HPDE6-E6E7 (cell line): Measurements from ENCODE around the gene MDFI.

Source experiments
- DNase-seq: peaks from one replicate; pipeline ENCODE4 v3.0.0; 2011; ENCODE audit warnings: missing footprints; ENCODE audit errors: extremely low spot score

Gene MDFI

GRCh38 chr6:41672816-41673703 is 34.8 kb downstream of the MDFI start:
- DNase-seq = no peak

GRCh38 chr6:41673704-41674000 is 35.4 kb downstream of the MDFI start:
- no peak for DNase-seq

- no peak for DNase-seq
These were observed 36.1 kb downstream of the MDFI start for GRCh38 chr6:41674231-41675000.

- DNase-seq = no peak
These were observed 37.0 kb downstream of the MDFI start for GRCh38 chr6:41675176-41675775.

GRCh38 chr6:41675992-41676391 is 37.7 kb downstream of the MDFI start:
- no peak for DNase-seq

- no peak for DNase-seq
These were observed 38.2 kb downstream of the MDFI start for GRCh38 chr6:41676431-41676830.

- DNase-seq = no peak
These were observed 39.1 kb downstream of the MDFI start for GRCh38 chr6:41677124-41677921.

- no peak for DNase-seq
These were observed 40.3 kb downstream of the MDFI start for GRCh38 chr6:41678511-41679084.

- no peak for DNase-seq
These were observed 41.4 kb downstream of the MDFI start for GRCh38 chr6:41679696-41680095.

GRCh38 chr6:41680182-41680965 is 42.1 kb downstream of the MDFI start:
- no peak for DNase-seq

- DNase-seq = peak; percentile 92
These were observed 43.8 kb downstream of the MDFI start for GRCh38 chr6:41682056-41682477.

GRCh38 chr6:41682497-41683272 is 44.4 kb downstream of the MDFI start:
- no peak for DNase-seq

GRCh38 chr6:41683273-41683522 is 44.9 kb downstream of the MDFI start:
- DNase-seq = no peak

GRCh38 chr6:41683523-41684310 is 45.4 kb downstream of the MDFI start:
- peak; percentile 67 for DNase-seq

GRCh38 chr6:41684311-41685180 is 46.3 kb downstream of the MDFI start:
- no peak for DNase-seq

- no peak for DNase-seq
These were observed 47.5 kb downstream of the MDFI start for GRCh38 chr6:41685641-41686380.

GRCh38 chr6:41687501-41688175 is 49.4 kb downstream of the MDFI start:
- peak; percentile 33 for DNase-seq
